ENCODE data around the gene PIM1. TPM values are rescaled to one million over a fixed set of nuclear protein-coding genes. Genes with fewer than 3 reads are reported as not detected.

The PIM1 gene
- total and polyA plus RNA-seq, 3 donors from 2014 or later, result 20.4 to 30.8 (median 28.0) TPM

DNA sequence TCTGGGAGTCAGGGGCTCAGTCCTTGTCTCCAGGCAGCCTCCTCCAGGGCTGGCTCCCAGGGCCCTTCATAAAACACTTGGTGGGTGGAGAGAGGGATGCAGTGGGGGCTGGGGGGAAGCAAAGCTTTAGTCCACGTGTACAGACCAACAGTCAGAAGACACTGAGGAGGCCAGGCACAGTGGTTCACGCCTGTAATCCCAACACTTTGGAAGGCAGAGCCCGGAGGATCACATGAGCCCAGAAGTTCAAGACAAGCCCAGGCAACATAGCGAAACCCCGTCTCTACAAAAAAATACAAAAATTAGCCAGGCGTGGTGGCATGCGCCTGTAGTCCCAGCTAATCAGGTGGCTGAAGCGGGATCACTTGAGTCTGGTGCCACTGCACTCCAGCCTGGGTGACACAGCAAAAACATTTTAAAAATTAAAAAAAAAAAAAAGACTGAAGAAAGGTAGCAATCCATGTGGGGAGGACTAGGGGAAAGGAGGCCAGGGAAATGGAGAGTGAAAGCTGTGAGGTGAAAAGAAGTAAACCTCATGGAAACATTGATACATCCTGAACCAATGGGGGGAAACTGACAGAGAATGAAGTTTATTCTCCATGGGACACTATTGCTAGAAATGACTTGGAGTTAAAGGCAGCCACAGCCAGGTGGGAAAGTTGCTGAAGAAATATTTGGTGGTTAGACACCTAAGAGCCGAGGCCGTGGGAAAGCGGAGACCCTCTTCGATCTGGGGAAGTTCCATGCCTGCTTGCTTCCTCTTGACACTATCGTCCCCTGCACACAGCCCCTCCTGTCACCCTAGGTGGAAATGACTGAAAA is 35.4 kb downstream of the PIM1 start:
- H3K9me3 ChIP-seq, result no peaks in the 10 kb centered on the region
- no peaks in the 10 kb centered on the region for H3K4me1 ChIP-seq
- no peak overlapping the region for H3K4me3 ChIP-seq
- no peaks in the 10 kb centered on the region for H3K27me3 ChIP-seq
- TF ChIP-seq, protein P1, sequence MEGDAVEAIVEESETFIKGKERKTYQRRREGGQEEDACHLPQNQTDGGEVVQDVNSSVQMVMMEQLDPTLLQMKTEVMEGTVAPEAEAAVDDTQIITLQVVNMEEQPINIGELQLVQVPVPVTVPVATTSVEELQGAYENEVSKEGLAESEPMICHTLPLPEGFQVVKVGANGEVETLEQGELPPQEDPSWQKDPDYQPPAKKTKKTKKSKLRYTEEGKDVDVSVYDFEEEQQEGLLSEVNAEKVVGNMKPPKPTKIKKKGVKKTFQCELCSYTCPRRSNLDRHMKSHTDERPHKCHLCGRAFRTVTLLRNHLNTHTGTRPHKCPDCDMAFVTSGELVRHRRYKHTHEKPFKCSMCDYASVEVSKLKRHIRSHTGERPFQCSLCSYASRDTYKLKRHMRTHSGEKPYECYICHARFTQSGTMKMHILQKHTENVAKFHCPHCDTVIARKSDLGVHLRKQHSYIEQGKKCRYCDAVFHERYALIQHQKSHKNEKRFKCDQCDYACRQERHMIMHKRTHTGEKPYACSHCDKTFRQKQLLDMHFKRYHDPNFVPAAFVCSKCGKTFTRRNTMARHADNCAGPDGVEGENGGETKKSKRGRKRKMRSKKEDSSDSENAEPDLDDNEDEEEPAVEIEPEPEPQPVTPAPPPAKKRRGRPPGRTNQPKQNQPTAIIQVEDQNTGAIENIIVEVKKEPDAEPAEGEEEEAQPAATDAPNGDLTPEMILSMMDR (IDR thresholded peaks at IDR 0.05), result no peak
- TF ChIP-seq POLR2A (IDR thresholded peaks at IDR 0.05), result no peak
- H3K36me3 ChIP-seq (ENCODE audit: low read depth, missing control alignments), result no peaks in the 10 kb centered on the region
- intact Hi-C loops (cut with DNase I; ENCODE audit: low total_unique reads), result no loop called here
- no peak for DNase-seq
- WGBS, 2 donors, result 78 to 79% methylated on average over 13 of the region's 13 CpGs
- H3K27ac ChIP-seq, result no peak overlapping the region

DNA sequence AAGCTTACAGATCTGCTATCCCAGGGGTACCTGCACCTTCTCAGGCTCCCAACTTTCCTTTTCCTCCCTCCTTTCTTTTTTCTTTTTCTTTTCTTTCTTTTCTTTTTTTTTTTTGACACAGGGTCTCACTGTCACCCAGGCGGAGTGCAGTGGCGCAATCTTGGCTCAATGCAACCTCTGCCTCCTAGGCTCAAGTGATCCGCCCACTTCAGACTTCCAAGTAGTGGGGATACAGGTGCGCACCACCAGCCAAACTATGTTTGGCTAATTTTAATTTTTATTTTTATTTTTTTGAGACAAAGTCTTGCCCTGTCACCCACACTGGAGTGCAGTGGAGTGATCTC is 36.0 kb downstream of the PIM1 start:
- no peak overlapping the region for H3K4me3 ChIP-seq
- no peaks in the 10 kb centered on the region for H3K36me3 ChIP-seq (ENCODE audit: low read depth, missing control alignments)
- no peaks in the 10 kb centered on the region for H3K9me3 ChIP-seq
- WGBS, 2 donors, result 98 to 99% methylated on average over 4 of the region's 4 CpGs
- no peaks in the 10 kb centered on the region for H3K4me1 ChIP-seq
- H3K27me3 ChIP-seq, result no peaks in the 10 kb centered on the region
- intact Hi-C loops (cut with DNase I; ENCODE audit: low total_unique reads), result no loop called here
- TF ChIP-seq, protein P1 (IDR thresholded peaks at IDR 0.05), result no peak
- TF ChIP-seq POLR2A (IDR thresholded peaks at IDR 0.05), result no peak
- no peak for DNase-seq
- no peak overlapping the region for H3K27ac ChIP-seq

DNA sequence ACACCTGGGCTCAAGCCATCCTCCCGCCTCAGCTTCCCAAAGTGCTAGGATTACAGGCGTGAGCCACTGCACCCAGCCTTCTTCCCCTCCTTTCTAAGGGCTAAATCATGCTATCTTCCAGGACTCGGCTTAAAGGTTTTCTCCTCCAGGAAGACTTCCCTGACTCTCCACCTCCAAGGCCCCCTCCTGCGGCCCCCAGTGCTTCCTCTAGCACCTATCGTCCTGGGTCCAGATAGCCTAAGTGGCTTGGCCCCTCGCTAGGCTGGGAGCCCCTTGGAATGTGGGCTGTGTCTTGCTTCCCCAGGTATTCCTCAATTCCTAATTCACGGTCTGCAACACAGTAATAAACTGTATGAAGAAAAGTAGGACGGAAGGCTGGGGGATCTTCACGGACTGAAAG is 36.7 kb downstream of the PIM1 start:
- Histone ChIP-seq H3K4me1 (no peaks in the 10 kb centered on the region), H3K27me3 (no peaks in the 10 kb centered on the region), H3K27ac (no peak overlapping the region), H3K36me3 (ENCODE audit: low read depth, missing control alignments) (no peaks in the 10 kb centered on the region), H3K4me3 (no peak overlapping the region), H3K9me3 (no peaks in the 10 kb centered on the region)
- 96% methylated on average over 9 of the region's 9 CpGs for WGBS, 2 donors
- TF ChIP-seq POLR2A (IDR thresholded peaks at IDR 0.05), result no peak
- TF ChIP-seq, protein P1 (IDR thresholded peaks at IDR 0.05), result no peak
- DNase-seq, result no peak
- intact Hi-C loops (cut with DNase I; ENCODE audit: low total_unique reads), result no loop called here

DNA sequence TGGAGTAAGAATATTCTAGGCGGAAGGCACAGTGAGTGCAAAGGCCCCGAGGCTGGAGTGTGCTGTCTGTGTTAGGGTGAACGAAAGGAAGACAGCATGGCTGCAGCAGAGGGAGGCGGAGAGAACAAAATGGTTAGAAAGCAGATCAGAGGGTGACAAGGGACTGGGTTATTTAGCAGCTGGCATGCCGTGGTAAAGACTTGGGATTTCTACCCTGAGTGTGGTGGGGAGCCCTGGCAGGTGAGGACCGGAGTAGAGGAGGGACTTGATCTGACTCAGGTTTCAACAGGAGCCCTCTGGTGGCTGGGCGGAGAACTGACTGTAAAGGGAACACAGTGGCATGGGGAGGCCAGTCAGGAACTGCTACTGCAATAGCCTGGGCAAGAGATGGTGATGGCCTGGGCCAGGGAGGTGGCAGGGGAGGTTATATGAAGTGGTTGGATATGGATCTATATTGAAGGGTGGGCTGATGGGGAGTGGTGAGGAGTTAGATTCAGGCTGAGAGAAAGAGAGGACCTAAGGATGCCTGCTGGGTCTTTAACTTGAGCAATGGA is 38.0 kb downstream of the PIM1 start:
- TF ChIP-seq POLR2A (IDR thresholded peaks at IDR 0.05), result no peak
- TF ChIP-seq, protein P1 (IDR thresholded peaks at IDR 0.05), result peak; percentile 61 to 68 (median 63)
- intact Hi-C loops (cut with DNase I; ENCODE audit: low total_unique reads), result no loop called here
- no peak overlapping the region for H3K4me3 ChIP-seq
- 73 to 77% methylated on average over 7 of the region's 7 CpGs for WGBS, 2 donors
- no peaks in the 10 kb centered on the region for H3K27me3 ChIP-seq
- H3K4me1 ChIP-seq, result no peaks in the 10 kb centered on the region
- no peaks in the 10 kb centered on the region for H3K36me3 ChIP-seq (ENCODE audit: low read depth, missing control alignments)
- no peak overlapping the region for H3K27ac ChIP-seq
- peak; percentile 91 for DNase-seq
- H3K9me3 ChIP-seq, result no peaks in the 10 kb centered on the region

DNA sequence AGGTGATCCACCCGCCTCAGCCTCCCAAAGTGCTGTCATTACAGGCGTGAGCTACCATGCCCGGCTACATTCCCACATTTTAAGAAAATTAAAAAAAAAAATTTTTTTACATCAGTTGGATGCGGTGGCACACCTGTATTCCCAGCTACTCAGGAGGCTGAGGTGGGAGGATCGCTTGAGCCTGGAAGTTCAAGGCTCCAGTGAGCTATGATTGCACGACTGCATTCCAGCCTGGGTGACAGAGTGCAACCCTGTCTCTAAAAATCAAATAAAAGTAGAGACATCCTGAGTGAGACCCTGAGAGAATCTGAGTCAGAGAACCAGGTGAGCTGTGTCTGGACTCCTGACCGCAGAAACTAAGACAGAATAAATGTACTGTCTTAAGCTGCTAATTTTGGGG is 38.8 kb downstream of the PIM1 start:
- H3K4me1 ChIP-seq, result no peaks in the 10 kb centered on the region
- no peaks in the 10 kb centered on the region for H3K9me3 ChIP-seq
- no peak overlapping the region for H3K27ac ChIP-seq
- no peak overlapping the region for H3K4me3 ChIP-seq
- H3K36me3 ChIP-seq (ENCODE audit: low read depth, missing control alignments), result no peaks in the 10 kb centered on the region
- intact Hi-C loops (cut with DNase I; ENCODE audit: low total_unique reads), result no loop called here
- TF ChIP-seq, protein P1 (IDR thresholded peaks at IDR 0.05), result no peak
- no peak for TF ChIP-seq POLR2A (IDR thresholded peaks at IDR 0.05)
- no peak for DNase-seq
- no peaks in the 10 kb centered on the region for H3K27me3 ChIP-seq
- 88 to 90% methylated on average over 7 of the region's 7 CpGs for WGBS, 2 donors
